Stimulated activated CD8-positive, alpha-beta memory T cell treated with anti-CD3 and anti-CD28 coated beads, Interleukin-7, amount 100 ng/mL, for 48 hours (primary cell): ENCODE measurements around the gene CRTC1.

Experiments used
- DNase-seq, 2 donors: peaks; one replicate each; pipeline ENCODE4 v3.0.0-alpha.2; 2020; ENCODE audit warnings: low read depth in 1 of 2; ENCODE audit errors: extremely low read depth in 1 of 2

CRTC1 gene, protein sequence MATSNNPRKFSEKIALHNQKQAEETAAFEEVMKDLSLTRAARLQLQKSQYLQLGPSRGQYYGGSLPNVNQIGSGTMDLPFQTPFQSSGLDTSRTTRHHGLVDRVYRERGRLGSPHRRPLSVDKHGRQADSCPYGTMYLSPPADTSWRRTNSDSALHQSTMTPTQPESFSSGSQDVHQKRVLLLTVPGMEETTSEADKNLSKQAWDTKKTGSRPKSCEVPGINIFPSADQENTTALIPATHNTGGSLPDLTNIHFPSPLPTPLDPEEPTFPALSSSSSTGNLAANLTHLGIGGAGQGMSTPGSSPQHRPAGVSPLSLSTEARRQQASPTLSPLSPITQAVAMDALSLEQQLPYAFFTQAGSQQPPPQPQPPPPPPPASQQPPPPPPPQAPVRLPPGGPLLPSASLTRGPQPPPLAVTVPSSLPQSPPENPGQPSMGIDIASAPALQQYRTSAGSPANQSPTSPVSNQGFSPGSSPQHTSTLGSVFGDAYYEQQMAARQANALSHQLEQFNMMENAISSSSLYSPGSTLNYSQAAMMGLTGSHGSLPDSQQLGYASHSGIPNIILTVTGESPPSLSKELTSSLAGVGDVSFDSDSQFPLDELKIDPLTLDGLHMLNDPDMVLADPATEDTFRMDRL

DNA sequence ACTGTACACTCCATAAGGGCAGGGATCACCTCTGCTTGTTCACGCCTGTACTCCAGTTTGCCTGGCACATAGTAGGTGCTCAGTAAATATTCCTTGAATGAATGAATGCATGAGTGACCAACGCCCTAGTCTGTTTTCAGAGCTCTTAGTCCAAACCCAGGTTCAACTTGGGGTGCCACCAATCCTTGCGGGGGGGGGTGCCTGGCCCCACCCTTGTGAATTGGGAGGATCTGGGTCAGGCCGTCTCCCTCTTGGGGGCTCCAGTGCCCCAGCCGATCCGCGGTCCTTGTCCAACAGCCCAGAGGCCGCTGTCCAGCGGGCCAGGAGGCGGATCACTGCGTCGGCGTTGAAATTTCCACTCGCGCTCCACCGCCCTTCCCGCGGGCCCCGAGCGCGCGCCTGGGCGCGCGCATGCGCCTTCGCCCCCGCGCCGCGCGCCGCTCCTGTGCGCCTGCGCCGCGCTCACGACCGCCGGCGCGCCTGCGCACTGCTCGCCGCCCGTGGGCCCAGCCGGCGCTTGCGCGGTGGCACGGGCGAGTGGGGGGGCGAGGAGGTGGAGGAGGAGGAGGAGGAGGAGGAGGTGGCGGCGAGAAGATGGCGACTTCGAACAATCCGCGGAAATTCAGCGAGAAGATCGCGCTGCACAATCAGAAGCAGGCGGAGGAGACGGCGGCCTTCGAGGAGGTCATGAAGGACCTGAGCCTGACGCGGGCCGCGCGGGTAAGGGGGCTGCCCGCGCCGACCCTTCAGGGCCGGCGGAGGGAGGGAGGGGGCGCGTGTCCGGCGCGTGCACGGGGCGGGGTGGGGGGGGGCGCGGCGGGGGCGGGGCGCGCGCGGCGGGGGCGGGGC, at the start of gene CRTC1:
TSS of gene CRTC1 (plus strand) at position 572 of the 849 bp plus-strand sequence. CDS start at position 595, 23 bp downstream.
- DNase-seq, result peak; percentile 82 to 85

DNA sequence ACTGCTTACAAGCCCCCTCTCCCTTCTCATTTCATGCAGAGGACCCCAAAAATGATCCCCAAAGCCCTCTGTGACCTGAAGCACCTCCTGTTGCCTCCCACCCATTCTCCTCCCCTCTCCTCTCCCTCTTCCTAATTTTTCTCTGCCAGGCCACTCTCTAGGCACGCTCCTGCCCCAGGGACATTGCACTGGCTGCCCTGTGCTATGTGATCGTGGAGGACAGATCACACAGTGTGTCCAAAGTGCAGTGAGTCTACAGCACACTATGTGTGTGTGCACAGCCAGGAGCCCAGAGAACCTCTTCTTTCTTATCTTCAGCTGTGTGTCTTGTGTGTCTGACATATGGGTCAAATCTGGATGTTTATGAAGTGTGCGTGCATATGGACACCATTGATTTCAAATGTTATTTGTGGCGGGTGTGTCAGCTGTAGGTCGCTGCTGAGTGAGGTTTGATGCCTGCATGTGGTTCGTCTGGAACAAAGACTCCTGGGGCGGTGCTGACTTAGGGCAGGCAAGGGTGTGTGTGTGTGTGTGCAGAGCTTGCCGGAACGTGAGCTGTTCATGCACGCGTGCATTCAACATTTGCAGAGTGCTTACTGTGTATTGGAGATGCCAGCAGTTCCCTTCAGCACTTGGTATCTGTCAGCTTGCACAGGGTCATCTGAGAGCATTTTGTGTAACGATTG, 48.7 kb upstream of the CRTC1 start:
- DNase-seq, result no peak

- DNase-seq, result no peak
Observed at GRCh38 chr19:18635831-18636182, 47.7 kb upstream of the CRTC1 start.

DNA sequence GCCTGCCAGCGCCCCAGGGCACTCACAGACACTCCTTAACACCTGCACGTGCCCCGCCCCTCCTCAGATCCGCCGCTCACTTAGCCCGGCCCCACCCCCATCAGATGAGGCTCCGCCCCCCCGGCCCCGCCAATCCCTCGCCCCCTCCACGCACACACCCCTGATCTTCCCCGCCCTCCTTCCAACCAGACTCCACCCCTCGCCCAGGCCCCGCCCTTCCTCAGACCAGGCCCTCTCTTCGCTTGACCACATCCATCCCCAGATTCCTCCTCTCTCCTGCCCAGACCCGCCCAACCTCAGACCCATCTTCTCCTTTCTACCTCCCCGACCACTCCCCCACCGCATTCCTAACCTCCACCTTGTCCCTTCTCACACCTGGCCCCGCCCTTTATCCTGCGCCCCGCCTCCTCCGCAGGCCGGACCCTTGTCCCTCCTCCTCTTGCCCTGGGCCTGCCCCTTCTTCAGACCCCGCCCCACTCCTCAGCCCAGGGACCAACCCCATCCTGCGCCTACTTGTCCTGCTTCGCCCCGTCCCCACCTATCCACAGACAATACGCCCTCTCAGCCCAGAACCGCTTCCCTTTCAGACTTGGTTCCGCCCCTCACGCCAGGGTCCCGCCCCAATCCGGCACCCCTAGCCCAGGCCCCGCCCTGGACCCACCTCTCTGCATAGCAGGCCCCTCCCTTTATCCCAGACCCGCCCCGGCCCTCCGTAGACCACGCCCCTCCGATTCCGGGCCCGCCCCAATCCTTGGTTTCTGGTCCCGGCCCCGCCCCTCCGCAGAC, 47.1 kb upstream of the CRTC1 start:
- peak; percentile 96 to 97 for DNase-seq

DNA sequence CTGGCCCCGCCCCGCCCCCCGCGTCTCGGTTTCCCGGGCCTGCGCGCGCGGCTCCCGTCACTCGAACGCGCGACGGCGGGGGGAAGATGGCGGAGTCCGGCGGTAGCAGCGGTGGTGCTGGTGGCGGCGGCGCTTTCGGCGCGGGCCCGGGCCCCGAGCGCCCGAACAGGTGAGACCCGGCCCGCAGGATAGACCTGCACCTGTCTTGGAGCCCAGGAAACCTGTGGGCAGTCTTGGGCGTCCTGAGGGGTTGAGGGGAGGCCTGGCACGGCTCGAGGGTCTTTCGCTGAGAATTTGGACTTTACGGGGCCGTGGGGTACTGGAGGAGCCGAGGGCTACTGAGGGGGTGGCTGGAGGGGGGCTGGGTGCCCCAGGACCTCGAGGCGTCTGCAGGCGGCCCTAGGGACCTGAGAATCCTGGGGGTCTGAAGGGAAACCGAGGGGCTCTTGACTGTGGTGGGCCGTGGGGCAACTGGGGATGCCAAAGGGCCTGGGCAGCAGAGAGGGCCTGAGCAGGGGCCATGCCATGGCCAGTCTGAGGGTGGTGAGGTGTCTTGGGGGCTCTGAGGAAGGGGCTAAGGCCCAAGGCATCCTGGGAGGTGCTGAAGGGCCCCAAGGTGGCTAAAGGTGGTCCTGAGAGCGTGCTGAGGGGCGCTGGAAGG, 46.4 kb upstream of the CRTC1 start, which contains the start of gene KLHL26:
TSS of gene KLHL26 (plus strand) at position 60 of the 661 bp plus-strand sequence. CDS start at position 87, 27 bp downstream.
- no peak for DNase-seq

DNA sequence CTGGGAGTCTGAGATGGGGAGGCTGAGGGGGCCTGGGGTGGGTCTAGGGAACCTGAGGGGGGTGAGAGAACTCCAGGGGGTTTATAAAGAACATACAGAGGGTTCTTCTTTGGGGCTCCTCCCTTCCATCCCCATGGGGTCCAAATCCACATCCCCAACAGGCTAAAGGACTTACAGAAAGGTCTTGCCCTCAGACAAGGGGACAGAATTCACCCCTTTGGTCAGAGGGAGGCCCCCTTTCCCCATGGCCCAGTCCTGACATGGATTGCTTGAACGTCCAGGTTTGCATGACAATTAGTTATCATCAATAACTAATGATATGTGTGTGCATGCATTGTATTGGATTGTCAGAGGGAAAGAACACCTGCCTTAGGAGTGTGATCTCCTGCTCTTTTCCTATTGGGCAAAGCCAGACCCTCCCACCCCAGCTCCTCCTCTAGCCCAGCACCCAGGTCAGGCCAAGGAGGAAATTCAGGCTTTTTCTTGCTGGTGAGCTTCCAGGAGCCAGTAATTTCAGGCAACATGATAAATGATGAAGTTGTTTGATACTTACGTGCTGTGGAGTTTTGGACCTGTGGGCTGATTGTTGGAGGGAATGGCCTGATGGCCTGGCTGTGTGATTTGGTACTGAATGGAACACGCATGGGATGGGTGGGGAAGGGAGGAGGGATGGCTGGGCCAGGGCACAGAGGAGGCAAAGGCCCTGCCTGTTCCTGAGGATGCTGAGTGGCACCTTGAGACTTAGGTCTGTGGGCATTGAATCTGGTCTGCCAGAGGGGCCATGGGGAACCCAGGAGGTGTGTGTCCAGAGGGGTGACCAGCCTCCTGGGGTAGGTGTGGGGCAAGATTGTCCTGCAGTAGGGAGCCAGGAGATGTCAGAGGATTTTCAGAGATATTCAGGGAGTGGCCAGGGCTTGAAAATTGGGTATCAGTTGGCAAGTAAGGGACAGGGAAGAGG, 45.5 kb upstream of the CRTC1 start:
- DNase-seq, result no peak

- DNase-seq, result no peak
Observed at GRCh38 chr19:18639706-18640243, 43.7 kb upstream of the CRTC1 start.

GRCh38 chr19:18644196-18645034, 39.1 kb upstream of the CRTC1 start:
- DNase-seq, result no peak

GRCh38 chr19:18645035-18645511, 38.4 kb upstream of the CRTC1 start:
- DNase-seq, result no peak

- no peak for DNase-seq
Observed at GRCh38 chr19:18646535-18647370, 36.7 kb upstream of the CRTC1 start.

GRCh38 chr19:18647371-18647767, 36.1 kb upstream of the CRTC1 start:
- no peak for DNase-seq

DNA sequence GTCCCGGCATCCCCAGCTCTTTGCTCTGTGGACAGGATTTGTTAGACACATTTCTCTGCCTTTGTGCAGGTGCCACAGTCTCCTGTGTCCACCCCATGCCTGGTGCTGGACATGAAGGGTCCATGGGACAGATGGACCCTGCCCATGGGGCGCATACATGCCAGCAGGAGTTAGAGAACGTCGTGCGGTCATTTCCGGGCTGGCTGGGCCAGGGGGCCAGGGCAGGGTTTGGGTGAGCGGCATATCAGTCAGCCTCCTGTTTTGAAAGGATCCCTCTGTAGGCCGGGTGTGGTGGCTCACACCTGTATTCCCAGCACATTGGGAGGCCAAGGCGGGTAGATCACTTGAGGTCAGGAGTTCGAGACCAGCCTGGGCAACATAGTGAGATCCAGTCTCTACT, 35.7 kb upstream of the CRTC1 start:
- no peak for DNase-seq

- DNase-seq, result no peak
Observed at GRCh38 chr19:18648973-18649315, 34.5 kb upstream of the CRTC1 start.

GRCh38 chr19:18649371-18650020, 34.0 kb upstream of the CRTC1 start:
- DNase-seq, result no peak

DNA sequence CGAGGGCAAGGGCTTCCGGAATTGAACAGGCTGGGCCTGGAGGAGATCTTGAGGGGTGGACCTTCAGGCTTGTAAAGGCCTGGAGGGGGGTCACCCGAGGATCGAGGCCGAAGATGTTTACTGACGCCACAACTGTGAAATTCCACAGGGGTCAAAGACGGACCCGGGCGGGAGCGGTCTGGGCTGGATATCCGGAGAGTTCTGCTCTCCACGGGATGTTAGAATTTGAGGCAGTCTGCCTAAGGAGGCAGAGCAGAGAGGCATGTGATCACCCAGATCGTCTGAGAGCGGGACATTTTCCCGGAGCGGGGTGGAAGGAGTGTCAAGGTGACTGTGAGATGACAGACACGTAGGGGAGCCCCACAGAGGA, 33.5 kb upstream of the CRTC1 start:
- DNase-seq, result no peak
